IPS-NIHi11 (cell line): Measurements from ENCODE around the gene NKAIN1.
"Not testable (repeated sequence)": the region's sequence is repeated elsewhere in the genome, so short reads cannot be mapped to it uniquely, and the experiment has no call there.

Source experiments
- DNase-seq: peaks from one replicate; pipeline ENCODE4 v3.0.0; 2012; ENCODE audit warnings: mixed read lengths, low spot score

Gene NKAIN1

DNA sequence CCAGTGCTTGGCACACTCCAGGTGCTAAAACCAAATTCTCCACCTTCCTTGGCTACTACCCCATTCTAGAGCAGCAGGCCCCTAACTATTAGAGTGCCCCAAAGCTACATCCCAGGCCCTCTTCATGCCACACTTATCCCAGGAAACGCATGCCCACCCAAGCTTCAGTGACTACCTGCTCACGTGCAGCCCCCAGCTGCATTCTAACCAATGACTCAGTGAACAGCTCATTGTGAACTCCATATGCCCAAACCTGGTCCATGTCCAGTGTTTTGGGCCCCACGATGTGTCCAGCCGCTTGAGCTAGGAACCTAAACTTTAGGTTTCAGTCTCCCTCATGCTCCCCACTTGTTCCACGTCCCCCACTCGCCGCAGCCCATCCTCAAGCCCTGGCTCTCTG lies 41.5 kb downstream of the NKAIN1 start:
- DNase-seq, result no peak

DNA sequence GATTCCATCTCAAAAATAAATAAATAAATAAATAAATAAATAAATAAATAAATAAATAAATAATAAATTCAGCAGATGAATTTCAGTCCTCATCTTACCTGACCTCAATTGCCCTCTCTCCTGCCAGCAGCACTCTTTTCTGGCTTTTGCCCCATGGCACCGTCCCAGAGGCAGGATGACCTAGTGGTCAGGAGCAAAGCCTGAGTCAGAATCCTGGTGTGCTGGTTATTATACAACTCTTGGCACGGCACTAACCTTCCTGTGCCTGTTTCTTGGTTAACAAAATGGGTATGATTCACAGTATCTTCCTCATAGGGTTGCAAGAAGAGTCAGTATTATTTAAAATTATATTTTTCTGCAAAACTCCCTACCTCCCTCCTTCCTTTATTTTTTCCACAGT lies 43.0 kb downstream of the NKAIN1 start:
- DNase-seq, result no peak

DNA sequence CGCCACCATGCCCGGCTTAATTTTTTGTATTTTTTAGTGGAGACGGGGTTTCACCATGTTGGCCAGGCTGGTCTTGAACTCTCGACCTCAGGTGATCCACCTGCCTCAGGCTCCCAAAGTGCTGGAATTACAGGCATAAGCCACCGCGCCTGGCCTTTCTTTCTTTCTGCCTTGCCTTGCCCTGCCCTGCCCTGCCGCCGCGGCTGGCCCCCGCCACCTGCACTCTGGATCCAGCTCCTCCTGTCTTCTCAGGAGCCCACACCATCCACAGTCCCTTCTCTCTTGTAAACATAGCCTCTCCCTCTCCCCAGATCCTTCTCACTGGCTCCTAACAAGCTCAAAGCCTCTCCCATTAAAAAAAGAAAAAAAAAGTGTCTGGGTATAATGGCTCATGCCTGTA lies 44.4 kb downstream of the NKAIN1 start:
- DNase-seq, result not testable (repeated sequence)

DNA sequence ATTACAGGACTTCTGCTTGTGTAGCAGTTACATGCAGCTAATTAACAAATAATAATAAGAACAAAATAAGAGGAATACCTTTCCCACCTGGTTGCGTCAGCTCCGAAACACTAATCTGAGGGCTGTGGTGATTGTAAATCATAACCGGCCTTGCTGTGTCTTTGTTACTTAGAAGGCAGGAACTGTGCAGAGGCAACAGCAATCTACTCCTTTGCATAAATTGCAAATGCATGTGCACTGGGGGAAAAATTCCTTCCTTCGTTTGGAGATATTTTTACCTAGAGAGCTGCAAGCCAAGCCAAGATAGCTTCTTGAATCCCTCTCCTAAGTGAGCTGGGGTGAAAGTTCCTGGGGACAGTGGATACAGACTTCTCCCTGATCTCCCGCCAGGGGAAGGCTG lies 46.0 kb downstream of the NKAIN1 start:
- DNase-seq, result no peak

DNA sequence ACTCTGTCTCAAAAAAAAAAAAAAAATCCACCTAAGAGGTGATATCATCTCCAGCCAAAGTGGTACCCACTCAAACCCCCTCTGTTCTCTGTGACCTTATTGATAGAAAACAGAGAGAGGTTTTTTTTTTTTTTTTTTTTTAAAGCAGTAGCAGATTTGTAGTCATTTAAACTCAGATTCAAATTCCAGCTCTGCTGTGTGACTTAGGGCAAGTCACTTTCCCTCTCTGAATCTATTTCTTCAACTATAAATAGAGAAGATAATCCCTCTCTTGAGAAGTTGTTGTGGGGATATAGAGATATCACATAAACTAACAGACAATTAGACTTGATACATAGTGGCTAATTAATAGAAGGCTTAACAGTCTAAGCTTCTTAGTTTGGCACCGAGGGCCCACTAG lies 48.4 kb downstream of the NKAIN1 start:
- DNase-seq, result no peak

DNA sequence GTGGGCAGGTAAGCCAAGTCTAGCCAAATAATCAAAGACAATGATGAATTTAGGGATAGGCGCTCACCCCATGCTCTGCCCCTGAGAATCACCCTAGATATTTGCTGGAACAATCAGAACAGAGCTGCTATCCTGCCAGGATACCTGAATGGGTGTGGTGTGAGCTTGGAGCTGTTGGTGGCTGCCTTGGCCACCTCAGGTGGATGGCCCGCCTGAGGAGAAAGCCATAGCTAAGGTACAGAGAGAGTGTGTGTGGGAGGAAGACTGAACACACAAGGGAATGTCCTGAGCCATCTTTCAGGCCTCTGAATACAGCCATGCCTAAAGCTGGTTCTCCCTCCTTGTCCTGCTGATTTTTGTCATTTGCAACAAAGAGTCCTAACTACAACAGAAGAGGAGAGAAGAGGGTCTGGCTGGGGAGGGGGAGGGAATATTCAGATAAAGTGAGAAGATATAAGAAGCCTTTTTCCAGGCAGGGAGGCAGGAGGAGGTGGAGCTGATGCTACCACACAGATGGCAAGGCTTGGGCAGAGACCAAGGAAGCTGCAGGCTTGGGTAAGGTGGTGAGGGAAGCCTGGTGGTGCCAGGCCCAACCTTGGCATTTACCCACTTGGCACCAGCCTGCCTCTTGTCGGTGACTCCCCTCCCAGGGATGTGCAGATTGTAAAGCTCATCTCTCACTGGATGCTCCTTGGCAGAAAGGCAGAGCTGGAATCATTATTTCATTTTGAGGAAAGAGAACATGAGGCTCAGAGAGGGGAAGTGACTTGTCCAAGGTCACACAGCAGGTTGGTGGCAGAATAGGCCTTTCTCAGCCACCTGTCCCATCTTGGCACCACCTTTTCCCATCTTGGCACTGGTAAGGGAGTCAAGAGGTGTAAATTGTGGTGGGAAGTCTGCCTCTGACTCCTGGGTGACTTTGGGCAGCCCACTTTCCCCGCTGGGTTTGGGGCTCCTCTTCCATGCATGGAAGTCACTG lies 49.7 kb downstream of the NKAIN1 start:
- no peak for DNase-seq

DNA sequence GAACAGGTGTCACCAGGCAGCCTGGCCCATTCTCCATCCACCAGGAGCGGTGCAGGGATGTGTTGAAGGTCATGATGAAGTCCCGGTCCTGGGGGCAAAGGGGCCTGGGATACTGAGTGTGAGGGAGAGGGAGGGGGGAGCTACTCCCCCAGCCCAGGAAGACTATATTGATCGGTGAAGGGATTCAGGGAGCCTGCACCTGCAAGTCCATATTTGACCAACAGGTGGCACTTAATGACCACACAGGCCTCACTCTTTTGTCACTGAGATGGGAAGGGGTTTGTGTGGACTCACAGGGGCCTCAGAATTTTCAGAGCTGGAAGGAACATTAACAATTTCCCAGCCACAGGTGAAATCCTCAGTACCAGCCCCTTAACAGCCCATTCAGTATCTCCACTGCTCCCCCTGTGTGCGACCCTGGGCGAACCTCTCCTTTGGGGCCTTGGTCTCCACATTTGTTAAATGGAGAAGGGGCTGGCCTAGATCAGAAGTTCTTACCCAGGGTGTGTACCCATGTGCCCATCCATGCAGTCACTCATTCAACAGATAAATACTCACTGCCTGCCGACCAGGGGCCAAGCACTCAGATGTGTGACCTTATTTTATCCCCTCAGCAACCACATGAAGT lies 55.6 kb downstream of the NKAIN1 start:
- DNase-seq, result peak; percentile 73

DNA sequence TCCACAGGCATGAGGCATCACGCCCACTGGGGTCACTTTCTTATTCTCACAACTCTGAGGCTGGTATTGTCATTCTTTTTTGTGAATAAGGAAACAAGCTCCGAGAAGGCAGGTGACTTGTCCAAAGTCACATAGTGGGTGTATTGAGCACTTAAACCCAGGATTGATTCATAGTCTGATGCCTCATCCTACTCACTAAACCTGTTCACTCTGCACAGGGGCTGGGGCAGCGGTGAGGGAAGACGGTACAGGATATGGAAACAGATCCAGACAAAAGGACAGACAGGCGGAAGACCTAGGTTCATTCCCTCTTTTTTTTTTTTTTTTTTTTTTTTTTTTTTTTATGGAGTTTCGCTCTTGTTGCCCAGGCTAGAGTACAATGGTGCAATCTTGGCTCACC lies 56.6 kb downstream of the NKAIN1 start:
- no peak for DNase-seq

DNA sequence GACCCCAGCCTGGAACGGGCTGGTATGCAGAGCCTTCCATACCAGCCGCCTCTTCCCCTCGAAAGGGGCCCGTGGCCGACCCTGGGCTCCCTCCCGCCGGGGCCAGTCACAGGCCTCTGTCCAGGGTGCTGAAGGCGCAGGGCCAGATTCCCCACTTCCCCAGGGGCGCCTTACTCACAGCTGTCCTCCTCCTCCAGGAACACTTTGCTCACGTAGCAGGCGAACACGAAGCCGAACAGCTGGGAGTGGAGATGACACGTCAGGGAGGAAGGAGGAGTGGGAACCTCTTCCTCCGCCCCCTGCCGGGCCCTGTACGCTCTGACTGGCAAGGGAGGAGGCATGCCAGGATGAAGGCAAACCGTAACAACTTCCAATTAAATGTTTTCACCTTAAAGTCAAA lies 57.3 kb downstream of the NKAIN1 start:
- peak; percentile 94 for DNase-seq

DNA sequence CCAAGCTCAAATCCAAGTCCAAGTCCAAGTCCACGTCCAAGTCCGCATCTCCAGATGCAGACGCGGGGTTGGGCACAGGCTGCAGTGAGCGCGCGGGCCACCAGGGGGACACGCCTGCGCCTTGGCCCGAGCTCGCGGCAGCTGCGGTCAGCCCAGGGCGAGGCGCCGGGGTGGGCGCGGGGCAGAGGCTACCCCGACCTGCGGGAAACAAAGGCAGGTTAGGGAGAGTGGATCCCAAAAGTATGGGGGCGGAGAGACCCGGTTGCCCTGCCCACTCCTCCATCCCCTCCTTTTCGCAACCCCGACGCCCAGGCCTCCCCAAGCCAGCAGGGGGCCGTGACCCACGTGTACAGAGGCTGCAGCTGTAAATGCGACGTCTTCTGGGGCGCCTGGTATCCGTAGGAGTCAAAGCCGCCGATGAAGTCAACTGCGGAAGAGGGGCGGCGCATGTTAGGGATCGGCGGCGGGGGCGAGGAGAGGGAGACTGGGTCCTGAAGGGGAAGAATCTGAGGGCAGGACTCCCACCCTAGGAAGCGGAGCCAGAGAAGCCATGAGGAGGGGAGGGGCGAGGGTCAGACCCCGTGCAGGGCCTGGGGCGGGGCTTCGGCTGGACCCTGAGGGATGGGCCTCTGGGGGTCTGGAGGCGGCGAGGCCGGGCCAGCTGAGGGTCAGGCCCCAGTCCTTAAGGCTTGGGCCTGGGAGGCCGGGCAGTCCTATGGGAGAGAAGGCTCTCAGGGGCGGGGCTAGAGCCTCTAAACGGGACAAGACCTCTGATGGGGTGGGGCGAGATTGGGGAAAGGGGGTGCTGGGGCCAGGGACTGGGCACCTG lies 58.0 kb downstream of the NKAIN1 start:
- DNase-seq, result peak; percentile 83

DNA sequence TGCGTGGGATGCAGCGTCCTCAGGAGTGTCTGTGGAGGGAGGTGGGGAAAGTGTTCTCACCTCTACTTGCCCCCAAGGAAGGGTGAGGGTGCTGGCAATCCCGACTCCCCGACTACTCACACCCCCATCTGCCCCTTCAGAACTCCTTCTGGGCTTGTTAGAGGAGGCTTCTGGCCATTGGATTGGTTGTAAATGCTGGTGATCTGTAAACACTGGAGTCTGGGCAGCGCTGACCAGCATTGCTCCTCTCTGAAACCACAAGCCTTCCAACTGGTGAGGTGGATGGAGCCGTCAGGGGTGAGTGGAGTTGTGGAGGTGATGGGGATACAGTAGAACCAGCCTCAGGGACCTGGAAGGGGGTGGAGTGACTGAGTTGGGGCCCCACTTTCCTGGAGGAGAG lies 59.3 kb downstream of the NKAIN1 start:
- no peak for DNase-seq

DNA sequence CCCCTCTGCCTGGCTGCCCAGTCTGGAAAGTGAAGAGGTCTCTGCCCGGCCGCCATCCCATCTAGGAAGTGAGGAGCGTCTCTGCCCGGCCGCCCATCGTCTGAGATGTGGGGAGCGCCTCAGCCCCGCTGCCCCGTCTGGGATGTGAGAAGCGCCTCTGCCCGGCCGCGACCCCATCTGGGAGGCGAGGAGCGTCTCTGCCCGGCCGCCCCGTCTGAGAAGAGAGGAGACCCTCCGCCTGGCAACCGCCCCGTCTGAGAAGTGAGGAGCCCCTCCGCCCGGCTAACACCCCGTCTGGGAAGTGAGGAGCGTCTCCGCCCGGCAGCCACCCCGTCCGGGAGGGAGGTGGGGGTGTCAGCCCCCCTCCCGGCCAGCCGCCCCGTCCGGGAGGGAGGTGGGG lies 63.4 kb downstream of the NKAIN1 start:
- DNase-seq, result not testable (repeated sequence)

DNA sequence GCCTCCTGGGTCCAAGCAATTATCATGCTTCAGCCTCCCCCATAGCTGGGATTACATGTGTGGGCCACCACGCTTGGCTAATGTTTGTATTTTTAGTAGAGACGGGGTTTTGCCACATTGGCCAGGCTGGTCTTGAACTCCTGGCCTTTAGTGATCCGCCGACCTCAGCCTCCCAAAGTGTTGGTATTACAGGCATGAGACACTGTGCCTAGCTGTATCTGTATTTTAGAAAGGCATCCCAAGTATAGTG lies 69.3 kb downstream of the NKAIN1 start:
- DNase-seq, result no peak

DNA sequence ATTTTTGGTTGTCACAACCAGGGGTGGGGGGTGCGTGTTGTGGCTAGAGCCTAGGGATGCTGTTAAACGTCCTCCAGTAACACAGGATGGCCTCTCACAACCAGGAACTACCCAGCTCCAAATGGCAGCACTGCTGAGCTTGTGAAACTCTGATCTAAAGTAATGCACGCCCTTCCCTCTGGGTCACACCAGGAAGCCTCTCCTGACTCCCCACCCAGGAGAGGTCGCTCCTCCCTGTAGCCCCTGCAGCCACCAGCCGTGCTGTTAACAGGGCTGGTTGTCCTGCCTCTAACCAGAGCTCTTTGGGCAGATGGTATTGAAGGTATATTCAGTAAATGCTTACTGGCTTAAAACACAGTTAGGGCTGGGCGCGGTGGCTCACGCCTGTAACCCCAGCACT lies 73.2 kb downstream of the NKAIN1 start:
- DNase-seq, result no peak

DNA sequence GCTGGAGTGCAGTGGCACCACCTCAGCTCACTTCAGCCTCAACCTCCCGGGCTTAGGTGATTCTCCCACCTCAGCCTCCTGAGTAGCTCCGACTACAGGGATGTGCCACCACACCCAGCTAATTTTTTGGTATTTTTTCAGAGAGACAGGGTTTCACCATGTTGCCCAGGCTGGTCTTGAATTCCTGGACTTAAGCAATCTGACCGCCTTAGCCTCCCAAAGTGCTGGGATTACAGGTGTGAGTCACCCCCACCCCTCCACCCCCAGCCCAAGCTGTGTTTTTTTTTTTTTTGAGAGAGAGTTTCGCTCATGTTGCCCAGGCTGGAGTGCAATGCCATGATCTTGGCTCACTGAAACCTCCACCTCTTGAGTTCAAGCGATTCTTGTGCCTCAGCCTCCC lies 75.4 kb downstream of the NKAIN1 start:
- DNase-seq, result no peak

DNA sequence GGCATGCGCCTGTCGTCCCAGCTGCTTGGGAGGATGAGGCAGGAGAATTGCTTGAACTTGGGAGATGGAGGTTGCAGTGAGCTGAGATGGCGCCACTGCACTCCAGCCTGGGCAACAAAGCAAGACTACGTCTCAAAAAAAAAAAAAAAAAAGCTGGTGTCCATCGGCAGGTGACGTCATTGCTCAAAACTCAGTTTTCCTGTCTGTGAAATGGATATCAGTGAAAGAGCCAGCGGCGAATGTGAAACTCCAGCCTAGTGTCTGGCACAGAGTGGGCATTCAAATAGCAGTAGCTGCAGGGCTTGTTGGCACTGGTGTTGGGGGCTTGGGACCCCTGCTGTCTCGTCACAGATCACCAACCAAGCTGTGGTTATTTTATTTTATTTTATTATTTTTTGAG lies 75.8 kb downstream of the NKAIN1 start:
- no peak for DNase-seq

DNA sequence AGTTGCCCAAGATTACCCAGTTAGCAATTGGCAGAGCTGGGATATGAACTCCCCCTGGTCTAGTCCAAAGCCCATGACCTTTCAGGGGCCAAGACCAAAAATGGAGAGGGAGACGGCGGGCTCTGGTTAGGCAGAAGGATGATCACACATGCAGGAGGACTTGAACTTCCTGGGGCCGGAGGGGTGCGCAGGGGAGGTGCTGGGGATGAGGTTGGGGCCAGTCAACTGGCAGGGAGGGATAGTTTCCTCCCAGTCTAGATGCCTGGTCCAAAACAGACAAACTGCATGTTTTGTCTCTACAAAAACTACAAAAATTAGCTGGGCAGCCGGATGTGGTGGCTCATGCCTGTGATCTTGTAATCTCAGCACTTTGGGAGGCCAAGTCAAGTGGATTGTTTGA lies 78.1 kb downstream of the NKAIN1 start:
- no peak for DNase-seq

DNA sequence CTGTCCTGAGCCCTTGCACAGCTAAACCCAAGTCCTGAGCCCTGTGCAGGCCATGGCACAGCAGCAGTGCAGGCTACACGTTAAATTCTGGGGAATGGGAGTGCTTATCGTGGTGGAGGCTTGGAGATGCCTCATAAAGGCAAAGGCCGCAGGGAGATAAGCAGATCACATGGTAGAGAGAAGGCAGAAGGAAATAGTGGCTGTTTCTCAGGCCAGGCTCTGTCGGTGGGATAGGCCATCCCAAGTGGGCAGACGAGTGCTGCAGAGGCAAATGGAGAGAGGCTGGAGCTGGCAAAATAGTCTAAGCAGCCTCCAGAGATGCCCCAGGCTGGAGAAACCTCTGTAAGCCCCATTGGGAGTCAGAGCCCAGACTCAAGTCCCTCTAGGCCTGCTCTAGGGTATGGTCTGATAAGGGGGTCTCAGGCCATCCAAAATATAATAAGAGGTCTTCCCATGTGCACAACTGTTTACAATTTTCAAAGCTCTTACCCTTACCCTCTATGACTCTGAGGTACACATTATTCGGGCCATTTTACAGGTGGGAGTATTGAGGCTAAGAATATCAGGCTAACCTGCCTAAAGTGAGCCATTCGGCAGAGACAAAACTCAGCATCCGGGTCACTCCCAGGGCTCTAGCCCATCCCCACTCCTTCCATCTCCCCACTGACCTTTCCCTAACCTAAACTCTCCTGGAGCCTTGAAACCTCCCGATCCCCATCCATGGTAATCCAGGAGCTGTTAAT lies 79.6 kb downstream of the NKAIN1 start:
- no peak for DNase-seq

DNA sequence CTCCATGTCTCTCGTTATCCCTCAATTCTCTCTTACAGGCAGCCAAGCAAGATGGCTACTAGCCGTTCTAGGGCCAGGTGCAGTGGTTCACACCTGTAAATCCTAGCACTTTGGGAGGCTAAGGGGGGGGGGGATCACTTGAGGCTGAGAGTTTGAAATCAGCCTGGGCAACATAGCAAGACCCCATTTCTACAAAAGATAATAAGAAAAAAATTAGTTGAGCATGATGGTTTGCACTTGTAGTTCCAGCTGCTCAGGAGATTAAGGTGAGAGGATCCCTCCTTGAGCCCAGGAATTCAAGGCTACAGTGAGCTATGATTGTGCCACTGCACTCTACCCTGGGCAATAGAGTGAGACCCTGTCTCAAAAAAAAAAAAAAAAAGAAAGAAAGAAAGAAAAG lies 80.4 kb downstream of the NKAIN1 start:
- no peak for DNase-seq

DNA sequence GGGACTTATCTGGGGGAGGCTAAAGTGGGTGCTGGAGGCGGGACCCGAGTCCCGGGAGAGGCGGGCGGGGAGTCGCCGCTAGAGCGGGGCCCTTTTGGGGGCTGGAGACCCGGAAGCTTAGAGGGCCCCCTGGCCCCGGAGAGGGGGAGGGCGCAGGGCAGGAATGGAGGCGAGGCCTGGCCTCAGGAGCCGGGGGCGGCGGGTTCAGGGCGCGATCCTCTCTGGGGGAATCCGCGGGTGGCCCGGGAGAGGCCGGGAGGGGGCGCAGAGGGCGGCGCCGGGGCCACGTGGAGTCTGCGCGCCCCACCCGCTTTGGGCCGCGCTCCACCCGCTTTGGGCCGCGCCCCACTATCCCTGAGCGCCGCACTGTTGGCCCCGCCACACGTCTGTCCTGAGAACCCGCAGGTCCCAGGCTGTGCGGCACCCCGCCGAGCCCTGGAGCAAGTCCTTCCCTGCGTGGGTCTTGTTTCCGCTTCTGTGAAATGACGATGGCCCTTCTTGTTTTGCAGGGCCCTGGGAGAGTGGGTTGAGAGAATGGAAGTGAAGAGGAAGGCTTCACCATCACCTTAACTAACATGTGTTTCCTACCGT lies 84.4 kb downstream of the NKAIN1 start:
- peak; percentile 84 for DNase-seq

DNA sequence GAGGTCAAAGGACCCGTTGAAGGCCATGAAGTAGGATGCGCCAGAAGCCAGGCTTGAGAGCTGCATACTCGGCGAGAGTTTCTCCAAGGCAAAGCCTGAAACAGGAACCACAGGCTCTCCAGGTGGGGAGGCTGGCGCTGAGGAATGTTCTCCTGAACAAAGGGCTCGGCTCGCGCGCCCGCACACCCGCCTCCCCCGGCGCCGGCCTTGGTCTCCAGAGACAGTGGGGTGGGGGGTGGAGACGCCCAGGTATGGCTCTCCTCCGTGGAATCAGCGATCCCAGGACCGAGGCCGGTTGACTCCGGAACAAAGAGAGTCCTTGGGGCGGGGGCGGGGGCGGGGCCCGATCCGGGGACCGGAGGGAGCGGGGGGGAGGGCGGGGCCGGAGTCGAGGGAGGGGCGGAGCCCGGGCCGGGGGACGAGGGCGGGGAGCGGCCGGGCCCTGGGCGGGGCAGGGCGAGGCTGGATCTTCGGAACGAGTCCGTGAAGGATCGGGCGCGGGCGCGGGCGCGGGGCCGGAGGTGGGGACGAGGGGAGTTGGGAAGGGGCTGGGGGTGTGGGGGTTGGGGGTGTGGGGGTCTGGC lies 85.0 kb downstream of the NKAIN1 start:
- DNase-seq, result peak; percentile 94
